GM12801 (cell line): ENCODE data around the gene ZNF254.

Experiments
- CTCF ChIP-seq: IDR thresholded peaks from one replicate; pipeline ENCODE4 v1.5.1; 2011; ENCODE audit warnings: control low read depth; ENCODE audit not compliant: insufficient read length; ENCODE audit errors: extremely low read depth

The ZNF254 gene

GRCh38 chr19:24073807-24074206 is 13.2 kb upstream of the ZNF254 start:
- TF ChIP-seq CTCF = no peak

DNA sequence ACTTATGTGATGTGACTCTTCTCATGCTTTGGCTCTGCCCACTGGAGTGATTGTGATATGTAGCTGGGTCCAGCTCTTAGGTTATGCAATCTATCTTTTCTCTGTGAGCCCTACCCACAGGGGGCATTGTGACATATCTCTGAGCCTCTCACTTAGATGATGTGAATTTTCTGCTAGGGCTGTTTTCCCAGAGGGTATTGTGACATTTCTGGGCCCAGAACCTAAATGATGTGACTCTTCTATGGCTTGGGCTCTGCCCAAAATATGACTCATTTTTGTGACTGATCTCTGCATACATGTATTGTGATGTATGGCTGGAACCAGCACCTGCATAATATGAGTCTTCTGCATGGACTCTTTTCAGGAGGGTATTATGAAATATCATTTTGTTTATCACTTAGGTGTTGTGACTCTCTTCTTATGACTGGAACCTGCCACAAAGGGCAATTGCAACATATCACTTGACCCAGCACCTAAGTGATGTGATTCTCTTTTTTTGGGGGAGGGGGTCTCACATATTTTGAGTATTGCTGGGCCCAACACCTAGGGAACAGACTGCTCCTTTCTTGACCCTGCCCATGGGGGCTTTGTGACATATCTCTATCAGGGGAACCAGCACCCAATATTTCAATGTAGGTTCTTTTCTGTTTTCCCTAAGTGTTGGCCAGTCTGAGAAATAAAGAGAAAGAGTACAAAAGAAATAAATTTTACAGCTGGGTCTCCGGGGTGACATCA is 12.1 kb upstream of the ZNF254 start:
- no peak for TF ChIP-seq CTCF

GRCh38 chr19:24078680-24079079 is 8.3 kb upstream of the ZNF254 start:
- TF ChIP-seq CTCF = no peak

DNA sequence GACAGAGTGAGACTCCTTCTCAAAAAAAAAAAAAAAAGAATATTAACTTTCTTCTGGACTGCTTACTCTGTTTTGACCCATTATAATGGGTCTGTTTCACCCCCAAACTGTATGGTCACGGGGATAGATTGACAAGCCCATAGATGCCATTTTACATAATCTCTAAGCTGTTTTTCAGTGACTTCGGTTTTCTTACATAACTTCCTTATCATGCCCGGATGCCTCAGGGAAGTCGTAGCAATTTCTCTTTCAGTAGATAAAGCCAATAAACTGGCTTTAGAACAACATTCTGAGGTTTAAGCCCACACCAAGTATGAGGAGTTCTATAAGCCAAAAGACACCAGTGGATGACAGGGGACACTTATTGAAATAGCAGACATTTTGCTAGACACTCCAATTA is 5.9 kb upstream of the ZNF254 start:
- TF ChIP-seq CTCF = no peak

DNA sequence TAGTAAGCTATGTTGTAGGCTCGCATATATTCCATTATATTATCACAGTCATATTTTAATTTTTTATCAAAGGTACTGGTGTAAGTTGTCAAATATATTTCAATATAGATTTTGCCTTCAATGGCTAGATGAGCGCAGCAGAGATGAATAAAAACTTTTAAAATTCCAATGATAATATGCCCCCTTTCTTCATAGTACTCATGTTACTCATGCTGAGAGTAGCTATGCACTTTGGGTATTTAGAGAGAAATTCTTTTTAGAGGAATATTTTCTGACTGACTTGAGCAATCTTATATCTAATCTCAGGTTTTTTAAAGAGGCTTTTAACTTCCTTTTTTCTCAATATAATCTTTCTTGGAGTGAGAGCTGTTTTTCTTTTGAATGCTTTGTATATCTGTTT is 11.4 kb downstream of the ZNF254 start:
- TF ChIP-seq CTCF = no peak

- no peak for TF ChIP-seq CTCF
These were observed 12.8 kb downstream of the ZNF254 start for GRCh38 chr19:24099829-24100228.

- TF ChIP-seq CTCF = no peak
These were observed 14.6 kb downstream of the ZNF254 start for GRCh38 chr19:24101459-24102115.
